Naive B cell (primary cell): ENCODE results near the gene RTP2. TPM values are rescaled to one million over a fixed set of nuclear protein-coding genes. Genes with fewer than 3 reads are reported as not detected.

Source experiments
- ATAC-seq, 2 donors: fragments of 150-1000 bp; cut with Tn5 transposase; 2 replicates each; pipeline ENCODE4 v1.10.0; 2021; ENCODE audit warnings: low read depth in 2 of 2, mild to moderate bottlenecking in 2 of 2, moderate library complexity in 2 of 2
- DNase-seq: peaks from one replicate; pipeline ENCODE4 v3.0.0; 2022
- H3K27ac Mint-ChIP-seq, 6 donors: one replicate each; pipeline ENCODE4 v1.8.0; 2020 to 2022; ENCODE audit warnings: mild to moderate bottlenecking in 6 of 6, mixed read lengths in 6 of 6, moderate library complexity in 5 of 6, inconsistent platforms in 2 of 6
- H3K27me3 Mint-ChIP-seq, 3 donors: one replicate each; pipeline ENCODE4 v1.8.0; 2021 to 2022; ENCODE audit warnings: mixed read lengths in 3 of 3, mild to moderate bottlenecking in 1 of 3
- H3K36me3 Mint-ChIP-seq, 2 donors: one replicate each; pipeline ENCODE4 v1.8.0; 2020 to 2022; ENCODE audit warnings: mixed read lengths in 2 of 2, inconsistent platforms in 1 of 2, mild to moderate bottlenecking in 1 of 2
- H3K4me1 Mint-ChIP-seq, 3 donors: one replicate each; pipeline ENCODE4 v1.8.0; 2020 to 2022; ENCODE audit warnings: mixed read lengths in 3 of 3, inconsistent platforms in 1 of 3, mild to moderate bottlenecking in 1 of 3, moderate library complexity in 1 of 3
- H3K4me3 Mint-ChIP-seq, 8 donors: one replicate each; pipeline ENCODE4 v1.8.0; 2020 to 2022; ENCODE audit warnings: mild to moderate bottlenecking in 8 of 8, mixed read lengths in 8 of 8, moderate library complexity in 8 of 8, inconsistent platforms in 2 of 8
- H3K9me3 Mint-ChIP-seq, 7 donors: one replicate each; pipeline ENCODE4 v1.8.0; 2020 to 2022; ENCODE audit warnings: mixed read lengths in 7 of 7, mild to moderate bottlenecking in 5 of 7, inconsistent platforms in 2 of 7, moderate library complexity in 1 of 7
- polyA plus RNA-seq, 6 donors: library from polyadenylated mRNA; unstranded; fragments of 300-500 nt; fragmentation: Illumina TruSeq; gene quantifications; one replicate each; pipeline ENCODE4 v1.2.3, GENCODE V29; 2021; ENCODE audit warnings: low read depth in 6 of 6

RTP2 gene
- polyA plus RNA-seq, 6 donors from 2014 or later: not detected

- Mint-ChIP-seq H3K36me3 (peaks cover 13% of the 10 kb centered on the region in 2 donors), H3K27me3 (no peaks in the 10 kb centered on the region), H3K9me3 (no peaks in the 10 kb centered on the region), H3K27ac (no peak overlapping the region), H3K4me3 (peak overlapping the region in 1 of 8 donors; percentile 100), H3K4me1 (peaks cover 24 to 48% (median 42%) of the 10 kb centered on the region in 3 donors)
- DNase-seq: no peak
- no peak for ATAC-seq
Measured at GRCh38 chr3:187735383-187735782, 33.0 kb upstream of the RTP2 start.

GRCh38 chr3:187734841-187735240 lies 32.5 kb upstream of the RTP2 start:
- H3K9me3 Mint-ChIP-seq: no peaks in the 10 kb centered on the region
- no peak overlapping the region for H3K27ac Mint-ChIP-seq
- peaks cover 24 to 44% (median 38%) of the 10 kb centered on the region in 3 donors for H3K4me1 Mint-ChIP-seq
- DNase-seq (no peak), ATAC-seq (no peak)
- peaks cover 13 to 18% of the 10 kb centered on the region in 2 donors for H3K36me3 Mint-ChIP-seq
- H3K4me3 Mint-ChIP-seq: peak overlapping the region in 1 of 8 donors; percentile 100
- H3K27me3 Mint-ChIP-seq: no peaks in the 10 kb centered on the region

GRCh38 chr3:187733371-187733770 lies 31.0 kb upstream of the RTP2 start:
- H3K4me1 Mint-ChIP-seq: peaks cover 14 to 34% (median 25%) of the 10 kb centered on the region in 3 donors
- H3K4me3 Mint-ChIP-seq: no peak overlapping the region
- no peak for ATAC-seq
- DNase-seq: no peak
- peaks cover 13 to 24% of the 10 kb centered on the region in 2 donors for H3K36me3 Mint-ChIP-seq
- H3K27ac Mint-ChIP-seq: no peak overlapping the region
- H3K9me3 Mint-ChIP-seq: no peaks in the 10 kb centered on the region
- no peaks in the 10 kb centered on the region for H3K27me3 Mint-ChIP-seq

- ATAC-seq (no peak), DNase-seq (no peak)
- Mint-ChIP-seq H3K27ac (peak overlapping the region in 1 of 6 donors; percentile 18), H3K4me1 (peaks cover 0 to 9% (median 0%) of the 10 kb centered on the region in 3 donors), H3K36me3 (peaks cover 27 to 38% of the 10 kb centered on the region in 2 donors), H3K27me3 (no peaks in the 10 kb centered on the region), H3K9me3 (no peaks in the 10 kb centered on the region), H3K4me3 (peak overlapping the region in 2 of 8 donors; percentile 5 to 62)
Measured at GRCh38 chr3:187729598-187729997, 27.2 kb upstream of the RTP2 start.

GRCh38 chr3:187728940-187729583 lies 26.7 kb upstream of the RTP2 start:
- peaks cover 0 to 5% (median 0%) of the 10 kb centered on the region in 3 donors for H3K4me1 Mint-ChIP-seq
- peak overlapping the region in 2 of 8 donors; percentile 59 to 62 for H3K4me3 Mint-ChIP-seq
- no peaks in the 10 kb centered on the region for H3K27me3 Mint-ChIP-seq
- H3K27ac Mint-ChIP-seq: peak overlapping the region in 1 of 6 donors; percentile 74
- no peaks in the 10 kb centered on the region for H3K9me3 Mint-ChIP-seq
- ATAC-seq (no peak), DNase-seq (no peak)
- H3K36me3 Mint-ChIP-seq: peaks cover 32 to 43% of the 10 kb centered on the region in 2 donors

- peak overlapping the region in 1 of 6 donors; percentile 20 for H3K27ac Mint-ChIP-seq
- no peaks in the 10 kb centered on the region for H3K27me3 Mint-ChIP-seq
- peaks cover 0 to 5% (median 0%) of the 10 kb centered on the region in 3 donors for H3K4me1 Mint-ChIP-seq
- H3K36me3 Mint-ChIP-seq: peaks cover 41 to 42% of the 10 kb centered on the region in 2 donors
- no peak for DNase-seq
- ATAC-seq: no peak
- H3K9me3 Mint-ChIP-seq: no peaks in the 10 kb centered on the region
- H3K4me3 Mint-ChIP-seq: no peak overlapping the region
Measured at GRCh38 chr3:187728248-187728647, 25.9 kb upstream of the RTP2 start.

- ATAC-seq: no peak
- no peak overlapping the region for H3K4me3 Mint-ChIP-seq
- peaks cover 38 to 39% of the 10 kb centered on the region in 2 donors for H3K36me3 Mint-ChIP-seq
- DNase-seq: no peak
- H3K9me3 Mint-ChIP-seq: no peaks in the 10 kb centered on the region
- H3K27ac Mint-ChIP-seq: peak overlapping the region in 2 of 6 donors; percentile 50 to 81
- peaks cover 0 to 5% (median 0%) of the 10 kb centered on the region in 3 donors for H3K4me1 Mint-ChIP-seq
- H3K27me3 Mint-ChIP-seq: no peaks in the 10 kb centered on the region
Measured at GRCh38 chr3:187726564-187726963, 24.2 kb upstream of the RTP2 start.

GRCh38 chr3:187725653-187726370 lies 23.5 kb upstream of the RTP2 start:
- H3K4me3 Mint-ChIP-seq: no peak overlapping the region
- no peak for ATAC-seq
- H3K4me1 Mint-ChIP-seq: peaks cover 0 to 5% (median 0%) of the 10 kb centered on the region in 3 donors
- peak overlapping the region in 2 of 6 donors; percentile 36 to 65 for H3K27ac Mint-ChIP-seq
- DNase-seq: no peak
- peaks cover 32 to 35% of the 10 kb centered on the region in 2 donors for H3K36me3 Mint-ChIP-seq
- no peaks in the 10 kb centered on the region for H3K27me3 Mint-ChIP-seq
- no peaks in the 10 kb centered on the region for H3K9me3 Mint-ChIP-seq

- Mint-ChIP-seq H3K36me3 (peaks cover 28 to 38% of the 10 kb centered on the region in 2 donors), H3K4me3 (no peak overlapping the region), H3K27me3 (no peaks in the 10 kb centered on the region), H3K27ac (peak overlapping the region in 2 of 6 donors; percentile 65 to 85), H3K4me1 (peaks cover 0 to 5% (median 0%) of the 10 kb centered on the region in 3 donors), H3K9me3 (no peaks in the 10 kb centered on the region)
- ATAC-seq (no peak), DNase-seq (no peak)
Measured at GRCh38 chr3:187725224-187725623, 22.9 kb upstream of the RTP2 start.

GRCh38 chr3:187722206-187722612 lies 19.9 kb upstream of the RTP2 start:
- ATAC-seq (no peak), DNase-seq (no peak)
- Mint-ChIP-seq H3K4me3 (no peak overlapping the region), H3K27ac (peak overlapping the region in 2 of 6 donors; percentile 32 to 72), H3K36me3 (peaks cover 16 to 39% of the 10 kb centered on the region in 2 donors), H3K9me3 (no peaks in the 10 kb centered on the region), H3K4me1 (no peaks in the 10 kb centered on the region), H3K27me3 (no peaks in the 10 kb centered on the region)

GRCh38 chr3:187721055-187721454 lies 18.7 kb upstream of the RTP2 start:
- Mint-ChIP-seq H3K27ac (no peak overlapping the region), H3K9me3 (no peaks in the 10 kb centered on the region), H3K36me3 (peaks cover 16 to 28% of the 10 kb centered on the region in 2 donors), H3K27me3 (no peaks in the 10 kb centered on the region), H3K4me3 (no peak overlapping the region), H3K4me1 (no peaks in the 10 kb centered on the region)
- DNase-seq (no peak), ATAC-seq (no peak)

GRCh38 chr3:187720337-187720670 lies 17.9 kb upstream of the RTP2 start:
- H3K4me1 Mint-ChIP-seq: no peaks in the 10 kb centered on the region
- peaks cover 16 to 20% of the 10 kb centered on the region in 2 donors for H3K36me3 Mint-ChIP-seq
- ATAC-seq (no peak), DNase-seq (no peak)
- peak overlapping the region in 2 of 6 donors; percentile 21 to 22 for H3K27ac Mint-ChIP-seq
- no peaks in the 10 kb centered on the region for H3K27me3 Mint-ChIP-seq
- H3K9me3 Mint-ChIP-seq: no peaks in the 10 kb centered on the region
- H3K4me3 Mint-ChIP-seq: no peak overlapping the region

- Mint-ChIP-seq H3K4me3 (no peak overlapping the region), H3K9me3 (no peaks in the 10 kb centered on the region), H3K4me1 (peaks cover 0 to 4% (median 0%) of the 10 kb centered on the region in 3 donors), H3K27ac (peak overlapping the region in 2 of 6 donors; percentile 5 to 22), H3K27me3 (no peaks in the 10 kb centered on the region), H3K36me3 (peaks cover 16% of the 10 kb centered on the region in 2 donors)
- ATAC-seq: no peak
- DNase-seq: no peak
Measured at GRCh38 chr3:187719628-187720336, 17.4 kb upstream of the RTP2 start.
